HepG2 (cell line): ENCODE results near the gene MTTP. TPM values are rescaled to one million over a fixed set of nuclear protein-coding genes. Genes with fewer than 3 reads are reported as not detected.

Experiments
- BRCA1 ChIP-seq: sonication (generic); formaldehyde crosslinking; IDR thresholded peaks from 2 replicates; pipeline ENCODE4 v1.4.0; 2020; ENCODE audit warnings: missing genetic modification reagents
- FIP1L1 ChIP-seq: fragments of 200-400 bp; formaldehyde crosslinking; IDR thresholded peaks from 2 replicates; pipeline ENCODE4 v1.6.1; 2018; ENCODE audit warnings: low read depth, mild to moderate bottlenecking, low read length, moderate library complexity, borderline replicate concordance; ENCODE audit not compliant: insufficient read depth
- IKZF5 ChIP-seq: IDR thresholded peaks from 2 replicates; pipeline ENCODE4 v1.6.1; 2018; ENCODE audit warnings: missing genetic modification reagents, mild to moderate bottlenecking, missing compliant biosample characterization
- MAF1 ChIP-seq: sonication (generic); formaldehyde crosslinking; IDR thresholded peaks from 2 replicates; pipeline ENCODE4 v1.5.0; 2020; ENCODE audit warnings: missing genetic modification reagents, borderline replicate concordance
- MIER3 ChIP-seq: IDR thresholded peaks from 2 replicates; pipeline ENCODE4 v1.6.1; 2016; ENCODE audit warnings: missing compliant biosample characterization, borderline replicate concordance
- MTF1 ChIP-seq: sonication (generic); formaldehyde crosslinking; IDR thresholded peaks from 2 replicates; pipeline ENCODE4 v1.5.0; 2020; ENCODE audit warnings: missing genetic modification reagents
- POLR2AphosphoS5 ChIP-seq: IDR thresholded peaks from 2 replicates; pipeline ENCODE4 v1.6.1; 2012; ENCODE audit warnings: low read depth, low read length
- RFX5 ChIP-seq: IDR thresholded peaks from 2 replicates; pipeline ENCODE4 v1.6.1; 2011; ENCODE audit warnings: low read depth, low read length, improper control_type of control experiment
- SAP130 ChIP-seq: IDR thresholded peaks from 2 replicates; pipeline ENCODE4 v1.6.1; 2016; ENCODE audit warnings: low read depth
- SNAPC4 ChIP-seq: sonication (generic); formaldehyde crosslinking; IDR thresholded peaks from 2 replicates; pipeline ENCODE4 v1.4.0; 2020; ENCODE audit warnings: mild to moderate bottlenecking, missing genetic modification reagents
- TAF1 ChIP-seq: sonication (generic); formaldehyde crosslinking; IDR thresholded peaks from 2 replicates; pipeline ENCODE4 v1.4.0; 2020; ENCODE audit warnings: missing genetic modification reagents
- THAP9 ChIP-seq: sonication (generic); formaldehyde crosslinking; IDR thresholded peaks from 2 replicates; pipeline ENCODE4; 2020; ENCODE audit warnings: missing genetic modification reagents, mild to moderate bottlenecking, borderline replicate concordance
- WIZ ChIP-seq: sonication (generic); formaldehyde crosslinking; IDR thresholded peaks from 2 replicates; pipeline ENCODE4 v1.5.1; 2020; ENCODE audit warnings: mild to moderate bottlenecking, missing genetic modification reagents
- ZBTB44 ChIP-seq: sonication (generic); formaldehyde crosslinking; IDR thresholded peaks from 2 replicates; pipeline ENCODE4 v1.4.0; 2020; ENCODE audit warnings: missing genetic modification reagents
- ZKSCAN1 ChIP-seq: fragments of 150-350 bp; IDR thresholded peaks from 2 replicates; pipeline ENCODE4 v1.6.1; 2014; ENCODE audit warnings: low read length
- ZNF644 ChIP-seq: IDR thresholded peaks from 2 replicates; pipeline ENCODE4 v1.6.1; 2016; ENCODE audit warnings: low read depth
- ZNF7 ChIP-seq: IDR thresholded peaks from 2 replicates; pipeline ENCODE4 v1.6.1; 2016; ENCODE audit warnings: missing biosample characterization, missing genetic modification reagents
- ZNF737 ChIP-seq: sonication (generic); formaldehyde crosslinking; IDR thresholded peaks from 2 replicates; pipeline ENCODE4 v1.5.0; 2020; ENCODE audit warnings: missing genetic modification reagents, mild to moderate bottlenecking, borderline replicate concordance
- ZSCAN21 ChIP-seq: sonication (generic); formaldehyde crosslinking; IDR thresholded peaks from 2 replicates; pipeline ENCODE4 v1.8.0; 2022; ENCODE audit warnings: mild to moderate bottlenecking, missing genetic modification reagents, moderate library complexity, borderline replicate concordance
- polyA plus RNA-seq, 8 experiments: library from polyadenylated mRNA; depleted of rRNA in 3 of 8; stranded (reverse) in 7 of 8; unstranded in 1 of 8; fragments of >200 nt; fragmentation: Illumina TruSeq in 4 of 8; extraction: Trizol in 4 of 8; gene quantifications; 2 replicates each; pipeline versions ENCODE4 v1.2.1 to v1.2.3, GENCODE V29; 2011 to 2016; ENCODE audit warnings: low read depth in 4 of 8, missing spikeins in 1 of 8, mixed read lengths in 1 of 8; ENCODE audit not compliant: insufficient read depth in 1 of 8
- total RNA-seq, 5 experiments: library from RNA; depleted of rRNA; stranded (reverse); fragments of >200 nt; fragmentation: Illumina TruSeq; extraction: Trizol; gene quantifications; 2 replicates each; pipeline ENCODE4 v1.2.3, GENCODE V29; 2016; ENCODE audit warnings: low read depth in 1 of 5

MTTP gene
- total and polyA plus RNA-seq, 2 of the 13 experiments (the other 11 are each of a cell fraction or from before 2014, with no cell fraction given): 84.7 to 102 TPM

GRCh38 chr4:99563310-99564186 is 11.1 kb upstream of the MTTP start, which contains the start of gene TRMT10A (continued):
- TF ChIP-seq MAF1 (CRISPR knock-in tag) (no peak), ZBTB44 (CRISPR knock-in tag) (0 out of 2 replicates have a peak, but pooled peaks have one; percentile 34), IKZF5 (CRISPR knock-in tag) (peak; percentile 76), SNAPC4 (CRISPR knock-in tag) (0 out of 2 replicates have a peak, but pooled peaks have one; percentile 37), THAP9 (peak; percentile 95), ZKSCAN1 (no peak), RFX5 (peak; percentile 3; the same call in 1 of the 2 replicates), FIP1L1 (no peak), POLR2AphosphoS5 (peak; percentile 84), ZNF644 (CRISPR knock-in tag) (no peak), ZNF7 (no peak), SAP130 (CRISPR knock-in tag) (peak; percentile 83), ZNF737 (CRISPR knock-in tag) (no peak), ZSCAN21 (CRISPR knock-in tag) (no peak), WIZ (CRISPR knock-in tag) (no peak), TAF1 (peak; percentile 65), MIER3 (CRISPR knock-in tag) (peak; percentile 24; the same call in 1 of the 2 replicates), BRCA1 (no peak), MTF1 (CRISPR knock-in tag) (no peak)
